Right renal pelvis (tissue), 4 donors: ENCODE results near the gene FYN. TPM values are rescaled to one million over a fixed set of nuclear protein-coding genes. Genes with fewer than 3 reads are reported as not detected.

Experiments
- DNase-seq, 4 donors: peaks; one replicate each; pipeline ENCODE4 v3.0.0-alpha.2; 2013; ENCODE audit warnings: low read depth in 4 of 4, low spot score in 3 of 4, missing footprints in 1 of 4
- polyA plus RNA-seq, 4 donors: library from polyadenylated mRNA; unstranded; fragments of 120-200 nt; gene quantifications; one replicate each; pipeline ENCODE4 v1.2.1, GENCODE V29; 2013; ENCODE audit not compliant: insufficient read length in 4 of 4

The FYN gene
- polyA plus RNA-seq, 4 donors: 162 to 172 (median 167) TPM

GRCh38 chr6:111736005-111736608 lies 137.1 kb downstream of the FYN start:
- DNase-seq: no peak

DNA sequence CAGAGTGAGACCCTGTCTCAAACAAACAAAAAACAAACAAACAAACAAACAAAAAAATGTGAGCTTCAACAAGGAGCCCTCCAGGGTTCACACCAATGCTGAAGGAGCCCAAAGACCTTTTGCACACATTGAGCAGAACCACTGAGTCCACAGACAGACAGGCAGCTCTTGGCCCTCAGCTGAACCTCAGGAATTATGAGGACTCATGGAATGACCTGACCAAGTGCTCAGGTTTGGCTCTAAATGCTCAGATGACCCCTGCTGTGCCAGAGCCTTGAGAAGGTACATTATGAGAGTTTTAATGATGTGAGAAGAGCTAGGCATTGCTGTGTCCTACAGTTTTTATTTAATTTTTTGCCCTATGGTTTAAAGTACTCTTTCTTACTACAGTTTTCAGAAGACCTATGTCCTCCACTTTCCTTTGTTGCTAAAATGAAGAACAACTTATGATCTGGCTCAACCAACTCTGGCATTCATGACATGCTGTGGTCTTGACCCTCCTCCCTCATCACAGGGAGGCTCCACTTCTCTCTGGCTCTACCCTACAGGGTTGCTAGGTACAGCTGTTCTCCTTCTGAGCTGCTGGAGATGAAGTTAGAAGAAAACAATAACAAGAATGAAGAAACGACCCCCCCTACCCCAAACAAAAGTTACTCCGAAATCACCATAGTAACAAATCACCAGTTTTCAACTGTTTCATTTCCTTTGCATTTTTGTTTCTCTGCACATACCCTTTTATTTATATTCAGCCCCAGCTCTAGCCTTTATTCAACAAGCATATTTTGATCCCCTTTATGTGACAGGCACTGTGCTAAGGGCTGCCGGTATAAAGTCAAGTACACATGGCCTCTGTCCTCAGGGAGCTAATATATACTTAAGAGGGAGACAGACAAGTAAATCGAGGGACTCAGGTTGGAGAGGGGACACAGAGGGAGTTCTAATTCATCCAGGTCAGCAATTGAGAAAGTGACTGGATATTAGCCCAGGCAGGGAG lies 138.9 kb downstream of the FYN start:
- DNase-seq: no peak

DNA sequence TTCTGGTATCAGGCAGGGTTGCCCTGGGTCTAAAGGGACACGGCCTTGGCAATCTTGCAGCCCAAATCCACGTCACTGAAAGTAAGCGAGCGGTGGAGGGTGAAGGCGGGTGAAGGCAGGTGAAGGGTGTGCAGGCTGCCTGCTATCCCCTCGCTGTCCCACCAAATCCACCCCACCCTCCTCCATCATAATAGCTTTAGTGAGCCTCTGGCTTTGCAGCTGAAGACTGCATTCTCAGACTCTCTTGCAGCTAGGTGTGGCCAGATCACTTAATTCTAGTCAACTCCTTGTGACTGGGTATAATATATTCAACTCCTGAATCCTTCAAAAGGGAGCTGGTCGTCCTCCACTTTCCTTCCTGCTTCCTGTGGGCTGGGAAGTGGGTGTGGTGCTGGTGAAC lies 140.9 kb downstream of the FYN start:
- DNase-seq: no peak

DNA sequence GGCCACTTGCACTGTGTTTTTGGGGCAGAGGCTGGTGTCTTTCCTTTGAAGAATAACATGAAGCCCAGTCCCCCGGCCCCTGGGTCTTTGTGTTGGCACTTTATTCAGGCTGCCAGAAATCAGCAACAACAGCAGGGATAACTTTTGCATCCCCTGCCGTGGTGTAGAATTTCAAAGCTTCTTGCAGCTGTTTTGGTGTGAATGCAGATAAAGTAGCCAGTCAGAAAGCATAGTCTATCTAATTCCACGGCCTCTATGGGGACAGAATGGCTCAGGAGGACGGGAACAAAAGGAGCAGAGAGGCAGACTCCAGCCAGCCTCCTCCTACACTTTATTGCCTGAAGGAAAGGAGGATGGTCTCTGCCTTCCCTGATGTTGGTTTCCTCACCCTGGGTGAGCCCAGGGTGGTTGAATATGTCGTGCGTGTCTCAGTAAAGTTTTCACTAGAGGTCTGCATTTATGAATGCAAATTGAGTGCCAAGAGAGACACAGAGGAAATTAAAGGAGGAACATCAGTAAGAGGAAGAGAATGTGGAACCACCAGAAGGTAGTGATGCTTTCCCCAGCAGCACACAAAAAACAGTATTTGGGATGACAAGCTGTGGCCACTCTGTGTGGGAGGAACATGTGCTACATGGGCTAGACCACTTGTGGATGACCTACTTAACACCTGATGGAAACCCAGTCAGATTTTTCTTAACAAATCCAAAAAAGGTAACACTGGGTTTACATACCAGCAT lies 141.6 kb downstream of the FYN start:
- no peak for DNase-seq

DNA sequence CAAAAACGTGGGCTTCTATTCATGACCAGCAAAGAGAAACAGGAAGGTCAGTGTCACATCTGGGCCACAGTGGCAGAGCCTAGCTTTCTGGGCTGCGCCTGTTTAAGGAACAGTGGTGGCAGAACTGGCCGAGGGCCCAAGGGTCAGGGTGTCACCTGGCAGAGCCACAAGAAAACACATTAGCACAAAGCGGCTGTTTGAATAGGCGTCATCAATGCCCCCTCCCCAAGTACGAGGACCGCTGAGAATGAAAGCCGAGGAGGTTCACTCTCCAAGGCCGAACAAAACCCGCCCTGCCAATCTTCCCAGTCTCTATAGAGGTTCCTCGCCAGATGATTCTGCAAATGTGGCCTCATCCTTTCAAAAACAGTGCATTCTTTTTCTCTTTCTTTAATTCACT lies 142.4 kb downstream of the FYN start:
- DNase-seq: no peak

DNA sequence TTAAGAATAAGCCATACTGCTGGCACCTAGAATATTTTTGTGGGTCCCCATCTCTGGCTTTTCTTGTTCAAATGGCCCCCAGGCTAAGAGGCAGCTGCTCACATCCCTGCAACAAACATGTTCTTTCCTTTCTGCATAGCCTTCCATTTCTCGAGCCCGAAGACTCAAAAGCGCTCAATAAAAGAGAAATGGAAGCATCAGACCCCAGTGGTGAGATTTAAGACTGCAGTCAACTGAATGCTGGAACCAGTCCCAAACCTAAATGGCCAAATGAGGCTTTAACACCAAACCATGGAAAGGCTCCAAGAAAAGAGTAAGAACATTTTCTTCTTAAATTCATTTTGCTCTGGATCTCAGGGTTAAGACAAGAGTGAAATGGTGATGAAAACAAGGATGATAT lies 145.4 kb downstream of the FYN start:
- no peak for DNase-seq

GRCh38 chr6:111727041-111727440 lies 146.2 kb downstream of the FYN start:
- no peak for DNase-seq

DNA sequence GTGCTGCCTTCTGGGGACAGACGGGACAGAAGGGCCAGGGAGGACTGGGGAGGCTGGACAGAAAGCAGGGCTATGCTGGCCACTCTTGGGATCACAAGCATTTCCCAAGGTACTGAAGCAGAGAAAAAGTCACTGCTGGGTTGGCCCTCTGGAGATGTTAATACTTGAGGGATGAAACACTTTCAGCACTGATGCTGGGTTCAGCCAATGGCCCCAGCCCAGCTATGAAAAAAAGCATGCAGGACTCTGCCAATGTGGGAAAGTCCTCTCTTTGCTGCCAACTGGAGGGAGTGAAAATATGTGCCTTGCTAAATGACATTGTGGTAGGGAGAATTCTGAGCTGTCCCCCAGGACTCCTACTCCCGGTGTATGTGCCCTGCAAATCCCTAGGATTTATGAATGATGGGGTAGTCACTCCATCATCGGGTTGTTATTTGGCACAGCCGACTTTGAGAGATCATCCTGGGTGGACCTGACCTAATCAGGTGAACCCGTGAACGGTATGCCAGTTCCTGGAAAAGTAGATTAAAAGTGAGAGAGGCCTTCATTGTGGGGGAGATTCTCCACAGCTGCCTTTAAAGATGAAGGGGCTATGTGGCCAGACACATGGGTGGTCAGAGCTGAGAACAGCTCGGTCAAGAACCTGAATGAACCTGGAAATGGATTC lies 147.7 kb downstream of the FYN start:
- no peak for DNase-seq

DNA sequence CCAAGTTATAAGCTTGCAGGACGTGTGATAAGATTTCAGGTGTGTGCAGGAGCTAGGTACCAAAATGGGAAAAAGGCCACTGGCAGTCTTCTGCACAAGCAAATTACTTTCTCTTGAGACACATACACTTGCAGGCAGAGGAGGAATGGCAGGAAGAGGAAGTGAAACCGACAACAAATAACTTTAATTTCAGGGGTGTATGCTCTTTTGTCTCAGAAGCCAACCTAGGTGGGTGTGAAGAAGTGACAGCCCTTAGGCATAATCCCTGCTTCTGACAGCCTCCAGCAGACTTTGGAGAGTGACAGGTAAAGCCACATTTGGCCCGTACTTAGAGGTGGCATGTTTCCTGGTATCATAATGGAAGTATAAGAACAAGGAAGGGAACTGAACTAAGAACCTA lies 148.7 kb downstream of the FYN start:
- no peak for DNase-seq

DNA sequence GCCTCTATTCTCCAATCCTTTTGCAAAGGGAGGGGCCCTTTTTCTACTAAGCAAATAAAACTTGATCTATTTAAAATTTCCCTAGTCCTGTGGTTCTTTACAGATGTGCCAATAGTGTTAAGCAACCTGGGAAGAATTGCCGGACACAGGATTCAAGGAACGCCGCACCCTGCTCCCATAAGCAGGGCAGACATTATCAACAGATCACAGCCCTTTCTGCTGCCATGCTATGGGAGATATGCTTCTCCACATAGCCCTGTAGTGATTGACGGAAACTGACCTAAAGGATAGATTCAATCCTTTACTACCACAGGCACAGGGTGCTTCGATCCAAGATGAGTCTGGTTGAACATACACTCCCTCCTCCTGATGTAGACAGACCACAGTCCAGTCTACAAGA lies 149.2 kb downstream of the FYN start:
- no peak for DNase-seq

GRCh38 chr6:111723412-111723970 lies 149.8 kb downstream of the FYN start:
- DNase-seq: no peak

DNA sequence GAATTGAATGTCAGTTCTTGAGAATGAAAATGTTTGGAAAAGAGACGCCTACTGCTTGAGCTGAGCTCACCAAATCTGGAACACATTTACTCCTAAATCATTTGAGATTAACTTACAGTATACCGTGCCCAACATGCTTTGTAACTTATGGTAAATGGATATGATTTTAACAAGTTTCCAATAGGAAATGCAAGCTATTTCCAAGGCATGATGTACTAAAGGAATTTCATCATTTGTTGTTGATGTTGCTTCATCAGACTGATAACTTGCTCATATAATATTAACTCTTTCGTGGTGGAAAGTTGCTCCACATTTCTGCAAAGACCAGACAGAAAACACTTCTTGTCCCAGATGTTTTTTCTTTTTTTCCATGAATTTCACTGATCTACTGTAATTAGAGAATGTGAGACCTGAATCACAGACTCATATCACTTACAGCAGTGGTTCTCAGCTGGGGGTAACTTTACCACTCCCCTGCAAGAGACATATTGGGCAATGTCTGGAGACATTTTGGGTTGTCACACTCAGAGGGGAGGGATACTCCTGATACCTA lies 151.0 kb downstream of the FYN start:
- DNase-seq: no peak

DNA sequence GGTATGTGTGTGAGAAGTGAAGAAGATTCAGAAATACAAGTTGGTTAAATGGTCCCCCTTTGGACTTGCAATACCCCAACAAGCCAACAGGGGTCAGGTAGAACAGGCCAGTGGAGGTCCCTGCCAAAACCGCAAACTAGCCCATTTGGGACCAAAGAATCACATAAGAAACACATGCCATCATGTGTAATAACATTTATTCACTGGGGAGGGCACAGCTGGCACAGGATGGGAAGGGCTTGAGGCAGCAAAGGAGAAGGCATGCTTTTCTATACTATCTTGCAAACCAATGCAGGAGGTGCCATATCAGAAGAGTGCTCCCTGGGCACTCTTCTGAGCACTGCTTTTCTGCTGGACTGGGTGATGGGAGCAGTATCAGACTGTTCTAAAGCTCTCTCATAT lies 151.5 kb downstream of the FYN start:
- no peak for DNase-seq

DNA sequence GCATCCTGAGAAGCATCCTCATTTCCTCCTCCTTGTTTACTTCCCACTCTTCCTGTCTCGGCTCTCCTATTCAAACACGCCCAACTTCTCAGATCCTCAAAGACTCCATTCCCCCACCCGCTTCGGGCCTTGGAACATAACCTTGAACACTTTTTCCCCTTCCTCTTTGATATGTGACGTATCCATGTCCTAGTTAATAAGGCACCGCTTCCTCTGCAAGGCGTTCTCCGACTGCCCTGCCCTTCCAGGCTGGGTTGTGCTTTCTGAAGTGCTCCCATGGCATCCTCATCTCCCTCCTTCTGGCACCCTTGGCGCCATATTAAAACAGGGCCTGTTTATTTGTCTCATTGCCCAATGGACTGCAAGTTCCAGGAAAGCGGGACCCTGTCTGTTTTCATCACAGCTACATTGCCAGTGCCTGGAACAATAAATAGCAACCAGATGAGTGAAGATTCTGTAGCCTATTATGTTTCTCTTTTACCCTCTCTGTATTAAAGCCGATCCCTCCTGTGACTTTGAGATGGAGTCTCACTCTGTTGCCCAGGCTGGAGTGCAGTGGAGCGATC lies 152.2 kb downstream of the FYN start:
- no peak for DNase-seq

- no peak for DNase-seq
Observed at GRCh38 chr6:111718990-111719389, 154.3 kb downstream of the FYN start.

- DNase-seq: no peak
Observed at GRCh38 chr6:111718326-111718725, 154.9 kb downstream of the FYN start.

GRCh38 chr6:111717621-111718020 lies 155.6 kb downstream of the FYN start:
- DNase-seq: no peak

DNA sequence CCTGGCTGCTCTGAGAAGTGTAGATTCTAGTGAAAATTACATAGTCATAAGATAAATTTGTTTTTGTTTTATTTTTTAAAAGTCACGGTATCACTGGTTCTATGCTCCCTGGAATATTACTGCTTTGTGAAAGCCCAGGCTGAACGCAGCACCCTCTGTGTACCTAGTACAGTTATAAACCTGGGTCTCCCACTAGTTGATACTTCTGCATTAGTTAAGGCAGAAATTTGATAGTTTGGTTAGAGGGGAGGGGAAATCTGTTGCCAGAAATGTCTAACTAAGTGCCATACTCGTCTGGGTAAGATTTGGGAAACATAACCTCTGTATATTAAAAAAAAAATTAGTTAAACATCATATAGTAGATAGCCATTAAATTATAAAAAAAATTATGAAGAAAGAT lies 156.9 kb downstream of the FYN start:
- DNase-seq: no peak

DNA sequence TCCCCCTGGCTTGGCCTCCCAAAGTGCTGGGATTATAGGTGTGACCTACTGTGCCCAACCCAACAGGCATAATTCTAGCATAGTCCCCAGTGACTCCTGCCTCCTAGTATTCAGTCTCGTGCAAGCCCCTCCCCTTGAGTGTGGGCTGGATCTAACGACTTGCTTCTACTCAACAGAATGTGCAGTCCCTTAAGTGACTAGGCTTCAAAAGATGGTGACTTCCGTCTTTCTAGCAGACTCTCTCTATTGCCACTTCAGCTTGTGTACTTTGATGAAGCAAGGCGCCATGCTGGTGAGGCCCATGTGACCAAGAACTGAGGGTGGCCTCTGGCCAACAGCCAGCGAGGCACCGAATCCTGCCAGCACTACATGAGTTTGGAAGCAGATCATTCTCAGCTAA lies 157.9 kb downstream of the FYN start:
- no peak for DNase-seq
